GM12875 (cell line): Measurements from ENCODE around the gene ITLN1.

Source experiments
- H3K4me3 ChIP-seq: one replicate; pipeline ENCODE4 v1.5.1; 2011; ENCODE audit warnings: low read depth, low read length, control low read depth
- CTCF ChIP-seq: IDR thresholded peaks from 2 replicates; pipeline ENCODE4 v1.5.1; 2011; ENCODE audit warnings: low read depth, mild to moderate bottlenecking, control low read depth, inconsistent platforms, low read length, moderate library complexity, borderline replicate concordance; ENCODE audit not compliant: insufficient read depth

ITLN1 gene

DNA sequence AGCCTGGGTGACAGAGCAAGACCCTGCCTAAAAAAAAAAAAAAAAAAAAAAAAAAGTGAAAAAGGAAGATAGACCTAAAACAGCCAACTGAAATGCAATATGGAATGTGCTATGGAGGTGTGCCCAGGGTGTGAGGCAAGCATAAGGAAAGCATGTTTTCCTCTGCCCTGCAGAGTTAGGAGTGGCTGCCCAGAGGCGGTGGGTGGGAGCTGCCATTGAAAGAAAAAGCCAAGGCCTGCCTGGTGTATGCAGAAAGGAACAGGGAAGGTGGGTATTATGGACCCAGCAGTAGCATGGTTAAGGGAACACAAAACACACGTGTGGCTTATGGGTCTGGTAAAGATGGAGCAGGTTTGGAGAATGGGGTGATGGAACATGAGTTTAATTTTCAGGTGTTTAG is 31.2 kb downstream of the ITLN1 start:
- no peak overlapping the region for H3K4me3 ChIP-seq
- TF ChIP-seq CTCF, result no peak

- no peak overlapping the region for H3K4me3 ChIP-seq
- no peak for TF ChIP-seq CTCF
Measured at GRCh38 chr1:160853014-160853413, 32.0 kb downstream of the ITLN1 start.

- TF ChIP-seq CTCF, result no peak
- H3K4me3 ChIP-seq, result no peak overlapping the region
Measured at GRCh38 chr1:160850993-160851392, 34.0 kb downstream of the ITLN1 start.

- H3K4me3 ChIP-seq, result no peak overlapping the region
- TF ChIP-seq CTCF, result no peak
Measured at GRCh38 chr1:160850541-160850940, 34.4 kb downstream of the ITLN1 start.

GRCh38 chr1:160846281-160846680 is 38.7 kb downstream of the ITLN1 start:
- no peak overlapping the region for H3K4me3 ChIP-seq
- no peak for TF ChIP-seq CTCF

- TF ChIP-seq CTCF, result no peak
- H3K4me3 ChIP-seq, result no peak overlapping the region
Measured at GRCh38 chr1:160844447-160845232, 40.3 kb downstream of the ITLN1 start.

DNA sequence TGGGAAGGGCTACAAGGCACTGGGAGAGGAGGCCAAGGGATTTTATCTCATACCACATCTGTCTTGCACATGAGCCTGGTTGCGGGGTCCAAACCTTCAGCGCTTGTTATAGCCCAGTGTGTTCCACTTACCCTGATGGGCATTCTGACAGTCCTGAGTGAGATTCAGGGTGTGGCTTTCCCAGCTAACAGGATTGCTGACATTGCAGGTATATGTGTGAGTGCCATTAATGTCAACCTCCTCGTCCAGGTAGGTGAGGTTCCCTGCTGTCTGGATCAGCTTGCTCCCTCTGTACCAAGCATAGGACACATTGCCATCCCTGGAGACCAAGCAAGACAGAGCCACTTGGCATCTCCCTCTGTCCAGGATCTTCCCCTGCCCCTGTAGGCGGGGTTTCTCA is 43.9 kb downstream of the ITLN1 start:
- no peak overlapping the region for H3K4me3 ChIP-seq
- TF ChIP-seq CTCF, result no peak
